ENCODE measurements around the gene CDC20B. TPM values are rescaled to one million over a fixed set of nuclear protein-coding genes. Genes with fewer than 3 reads are reported as not detected.

The CDC20B gene
- not detected in 2 replicates for polyA plus RNA-seq (2011; rRNA removed)
- not detected in 2 replicates for polyA minus RNA-seq (2011; rRNA and poly(A)+ RNA removed)

DNA sequence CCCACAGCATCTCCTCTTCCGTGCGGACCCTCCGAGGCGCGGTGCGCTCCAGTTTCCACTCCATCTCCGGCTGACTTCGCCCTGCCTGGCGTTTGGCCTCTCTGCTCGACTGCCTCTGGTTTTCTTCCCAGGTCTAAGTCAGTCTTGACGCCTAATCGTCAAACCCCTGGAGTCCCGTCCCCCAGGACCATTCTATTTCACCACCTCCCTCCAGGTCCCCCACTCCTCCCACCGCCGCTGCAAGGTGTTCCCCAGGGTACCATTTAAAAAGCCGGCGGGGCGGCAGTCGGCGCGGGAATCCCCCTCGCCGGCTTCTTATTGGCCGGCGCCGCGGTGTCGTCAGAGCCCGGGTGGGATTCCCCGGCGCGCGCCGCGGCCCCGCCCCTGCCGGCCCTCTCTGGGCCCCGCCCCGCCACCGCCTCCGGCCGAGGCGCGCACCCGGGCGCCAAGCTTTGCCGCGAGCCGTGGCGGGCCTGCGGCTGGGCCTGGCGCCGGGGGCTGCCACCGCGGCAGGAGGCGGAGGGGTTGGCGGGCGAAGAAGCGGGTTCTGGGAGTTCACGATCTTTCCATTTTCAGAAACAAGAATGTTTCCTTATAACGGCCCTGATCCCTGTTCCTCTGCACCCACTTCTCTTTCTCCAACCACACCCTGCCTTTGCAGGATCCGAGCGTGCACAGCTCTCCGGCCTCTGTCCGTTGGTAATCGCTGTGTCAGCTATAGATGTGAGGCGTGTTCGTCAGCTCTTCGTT is at the start of gene CDC20B:
CDC20B (minus strand) TSS at position 241 of the 750 bp plus-strand sequence; CDS start at position 64, 177 bp downstream.
- no peak for DNase-seq (ENCODE audit: low read depth)
- TF ChIP-seq, protein P1, sequence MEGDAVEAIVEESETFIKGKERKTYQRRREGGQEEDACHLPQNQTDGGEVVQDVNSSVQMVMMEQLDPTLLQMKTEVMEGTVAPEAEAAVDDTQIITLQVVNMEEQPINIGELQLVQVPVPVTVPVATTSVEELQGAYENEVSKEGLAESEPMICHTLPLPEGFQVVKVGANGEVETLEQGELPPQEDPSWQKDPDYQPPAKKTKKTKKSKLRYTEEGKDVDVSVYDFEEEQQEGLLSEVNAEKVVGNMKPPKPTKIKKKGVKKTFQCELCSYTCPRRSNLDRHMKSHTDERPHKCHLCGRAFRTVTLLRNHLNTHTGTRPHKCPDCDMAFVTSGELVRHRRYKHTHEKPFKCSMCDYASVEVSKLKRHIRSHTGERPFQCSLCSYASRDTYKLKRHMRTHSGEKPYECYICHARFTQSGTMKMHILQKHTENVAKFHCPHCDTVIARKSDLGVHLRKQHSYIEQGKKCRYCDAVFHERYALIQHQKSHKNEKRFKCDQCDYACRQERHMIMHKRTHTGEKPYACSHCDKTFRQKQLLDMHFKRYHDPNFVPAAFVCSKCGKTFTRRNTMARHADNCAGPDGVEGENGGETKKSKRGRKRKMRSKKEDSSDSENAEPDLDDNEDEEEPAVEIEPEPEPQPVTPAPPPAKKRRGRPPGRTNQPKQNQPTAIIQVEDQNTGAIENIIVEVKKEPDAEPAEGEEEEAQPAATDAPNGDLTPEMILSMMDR (IDR thresholded peaks at IDR 0.05; ENCODE audit: insufficient read depth, low read depth, low read length) = no peak
- peaks cover 25% of the 10 kb centered on the region for H3K27me3 ChIP-seq (ENCODE audit: control insufficient read depth, insufficient read depth, low read length)
- peak within 1 kb of the TSS; percentile 43 for H3K4me3 ChIP-seq (ENCODE audit: low read depth, low read length)
- H3K36me3 ChIP-seq (ENCODE audit: control insufficient read depth, insufficient read depth, low read length) = no peaks in the 10 kb centered on the region
- ChIA-PET POLR2A (no interaction called here), CTCF (interaction anchor here (0.8 to 3.8 kb wide), 7 partner anchors 11 to 132 kb away, joined by 3 to 17 read pairs (median 4); partner anchors contain the start of gene GPX8)

DNA sequence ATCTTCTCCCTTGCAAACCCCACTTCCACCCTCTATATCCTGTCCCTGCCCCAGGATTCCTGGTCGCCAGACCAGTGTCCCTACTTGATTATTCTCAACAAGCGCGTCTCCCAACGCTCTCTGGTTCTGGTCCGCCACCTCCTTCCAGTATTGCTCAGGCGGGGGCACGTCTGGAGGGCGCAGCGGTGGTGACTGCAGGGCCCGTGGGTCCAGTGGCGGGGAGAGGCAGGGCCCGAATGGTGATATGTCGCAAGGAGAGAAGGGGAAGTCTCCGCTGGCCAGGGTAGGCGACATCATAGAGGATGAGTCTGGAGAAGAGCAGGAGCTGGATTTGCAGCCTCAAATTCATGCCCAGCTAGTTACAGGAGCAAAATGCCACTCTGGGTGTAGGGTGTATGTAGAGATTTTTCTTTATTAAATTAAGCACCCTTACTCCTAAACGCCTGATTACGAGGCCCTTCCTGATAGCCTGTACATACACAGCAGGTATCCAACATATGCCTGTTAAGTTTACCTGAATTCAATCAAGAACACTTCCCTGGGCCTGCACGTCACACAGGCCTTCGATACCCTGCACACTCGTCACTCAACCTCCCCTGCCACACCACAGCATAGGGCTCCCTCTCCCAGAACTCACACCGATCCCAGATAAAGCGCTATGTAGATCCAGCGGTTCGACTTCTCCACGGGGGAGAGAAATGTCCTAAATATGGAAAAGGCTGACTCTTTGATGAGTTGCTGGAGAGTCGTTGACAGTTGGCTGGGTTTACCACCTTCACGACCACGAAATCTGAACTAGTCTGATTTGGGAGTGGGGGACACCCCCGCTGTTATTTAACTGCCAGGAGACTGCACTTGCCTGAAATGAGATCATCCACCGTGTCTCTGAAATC is 49.4 kb upstream of the CDC20B start:
- no peaks in the 10 kb centered on the region for H3K36me3 ChIP-seq (ENCODE audit: control insufficient read depth, insufficient read depth, low read length)
- no peak overlapping the region for H3K4me3 ChIP-seq (ENCODE audit: low read depth, low read length)
- ChIA-PET POLR2A (no interaction called here), CTCF (no interaction called here)
- TF ChIP-seq, protein P1 (IDR thresholded peaks at IDR 0.05; ENCODE audit: insufficient read depth, low read depth, low read length) = no peak
- H3K27me3 ChIP-seq (ENCODE audit: control insufficient read depth, insufficient read depth, low read length) = peaks cover 68% of the 10 kb centered on the region
- no peak for DNase-seq (ENCODE audit: low read depth)

- ChIA-PET POLR2A (no interaction called here), CTCF (interaction anchor here (1.0 to 1.4 kb wide), 3 partner anchors 9 to 44 kb away, joined by 3 to 4 read pairs (median 3); no protein-coding TSS in a partner anchor)
- no peak for DNase-seq (ENCODE audit: low read depth)
- no peak overlapping the region for H3K4me3 ChIP-seq (ENCODE audit: low read depth, low read length)
- H3K36me3 ChIP-seq (ENCODE audit: control insufficient read depth, insufficient read depth, low read length) = no peaks in the 10 kb centered on the region
- peaks cover 57% of the 10 kb centered on the region for H3K27me3 ChIP-seq (ENCODE audit: control insufficient read depth, insufficient read depth, low read length)
- TF ChIP-seq, protein P1 (IDR thresholded peaks at IDR 0.05; ENCODE audit: insufficient read depth, low read depth, low read length) = no peak
Observed at GRCh38 chr5:55220433-55221185, 47.6 kb upstream of the CDC20B start.

- ChIA-PET CTCF (interaction anchor here (1.4 kb wide), 2 partner anchors 11 to 43 kb away, joined by 3 to 4 read pairs; no protein-coding TSS in a partner anchor), POLR2A (no interaction called here)
- no peaks in the 10 kb centered on the region for H3K36me3 ChIP-seq (ENCODE audit: control insufficient read depth, insufficient read depth, low read length)
- no peak for DNase-seq (ENCODE audit: low read depth)
- H3K4me3 ChIP-seq (ENCODE audit: low read depth, low read length) = no peak overlapping the region
- H3K27me3 ChIP-seq (ENCODE audit: control insufficient read depth, insufficient read depth, low read length) = peaks cover 51% of the 10 kb centered on the region
- TF ChIP-seq, protein P1 (IDR thresholded peaks at IDR 0.05; ENCODE audit: insufficient read depth, low read depth, low read length) = no peak
Observed at GRCh38 chr5:55219770-55220169, 46.8 kb upstream of the CDC20B start.
